NCI-H2107 treated with DMSO at 0.1 percent for 48 hours (cell line): ENCODE data around the gene PLOD2.

Source experiments
- DNase-seq: peaks from one replicate; lab custom pipeline; 2025; ENCODE audit not compliant: unreplicated experiment; lab: John Stamatoyannopoulos, UW

Gene PLOD2

DNA sequence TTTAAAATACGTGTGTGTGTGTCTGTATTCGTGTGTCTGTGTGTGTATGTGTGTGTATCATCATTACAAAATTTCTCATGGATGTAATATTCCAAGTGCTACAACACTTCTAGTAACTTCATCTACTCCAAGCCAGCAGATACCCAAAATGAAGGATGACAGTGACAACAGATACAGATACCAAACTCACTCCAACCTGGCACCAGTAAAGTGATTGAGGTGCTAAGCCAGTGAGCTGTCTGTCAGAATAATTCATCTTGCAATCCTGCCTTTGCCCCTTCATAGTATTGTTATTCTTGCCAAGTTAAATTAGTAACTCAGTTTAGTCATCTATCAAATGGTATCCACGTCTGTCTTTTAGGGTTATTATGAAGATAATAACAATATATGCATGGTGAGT, 58.1 kb downstream of the PLOD2 start:
- no peak for DNase-seq

GRCh38 chr3:146101538-146101937, 59.4 kb downstream of the PLOD2 start:
- no peak for DNase-seq

GRCh38 chr3:146100825-146101444, 60.0 kb downstream of the PLOD2 start:
- no peak for DNase-seq

GRCh38 chr3:146100180-146100579, 60.8 kb downstream of the PLOD2 start:
- no peak for DNase-seq

DNA sequence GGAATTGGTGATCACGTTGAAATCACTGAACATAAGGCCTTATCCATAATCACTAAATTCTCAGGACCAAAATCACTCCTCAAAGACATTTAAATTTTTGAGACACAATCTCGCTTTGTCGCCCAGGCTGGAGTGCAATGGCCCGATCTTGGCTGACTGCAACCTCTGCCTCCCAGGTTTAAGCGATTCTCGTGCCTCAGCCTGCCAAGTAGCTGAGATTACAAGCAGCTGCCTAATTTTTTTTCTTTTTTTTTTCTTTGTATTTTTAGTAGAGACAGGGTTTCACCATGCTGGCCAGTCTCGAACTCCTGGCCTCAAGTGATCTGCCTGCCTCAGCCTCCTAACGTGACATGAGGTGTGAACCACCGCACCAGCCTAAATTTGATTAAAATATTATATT, 61.7 kb downstream of the PLOD2 start:
- no peak for DNase-seq

DNA sequence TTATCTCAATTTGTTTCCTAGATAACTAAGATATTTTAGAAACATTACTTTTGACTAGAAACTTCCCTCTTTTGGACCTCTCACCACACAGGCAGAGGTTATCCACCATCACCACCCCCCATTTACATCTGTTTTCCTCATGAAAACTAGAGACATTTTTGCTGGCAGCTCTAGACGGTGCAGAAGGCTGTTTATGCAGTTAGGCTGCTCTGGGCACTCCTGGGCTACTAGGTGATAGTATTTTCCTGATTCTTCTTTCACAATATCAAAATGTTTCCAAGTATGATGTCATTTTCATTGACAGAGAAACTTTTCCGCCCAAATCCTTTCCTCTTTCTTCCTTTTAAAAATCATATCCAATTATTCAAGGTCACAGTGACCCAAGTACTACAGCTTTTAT, 67.1 kb downstream of the PLOD2 start:
- no peak for DNase-seq

DNA sequence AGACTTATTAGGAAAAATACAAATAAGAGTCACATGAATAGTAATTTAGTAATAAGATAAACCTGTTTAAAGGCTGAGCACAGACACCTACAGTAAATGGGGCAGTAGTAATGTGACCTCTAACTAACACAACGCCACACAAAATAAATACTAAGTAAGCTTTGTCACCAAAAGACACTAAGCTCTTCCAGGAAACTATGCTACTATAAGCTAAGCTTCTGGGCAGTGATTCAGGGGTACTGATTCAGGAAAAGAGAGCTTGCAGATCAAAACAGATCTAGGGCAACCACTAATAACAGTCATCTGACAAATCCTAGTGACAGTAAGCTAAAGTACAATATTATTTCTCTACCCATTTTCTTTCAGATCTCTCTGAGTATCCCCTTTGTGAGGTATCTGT, 68.8 kb downstream of the PLOD2 start:
- DNase-seq: no peak

DNA sequence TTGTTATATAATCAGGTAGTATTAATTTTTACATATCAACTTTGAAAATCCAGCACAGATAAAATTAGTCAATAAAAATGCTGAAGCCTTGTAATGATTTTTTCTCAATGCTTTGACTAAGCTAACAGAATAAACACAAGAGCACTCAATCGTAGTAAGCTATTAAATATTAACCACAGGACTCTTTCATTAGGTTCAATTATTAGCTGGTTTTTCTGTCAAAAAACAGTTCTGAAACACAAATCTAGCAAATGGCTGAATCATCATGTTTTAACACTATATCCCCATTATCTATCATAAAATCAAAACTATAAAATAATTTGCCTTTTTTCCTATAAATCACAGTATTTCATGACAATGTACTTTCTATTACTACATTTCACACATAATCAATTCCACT, 69.6 kb downstream of the PLOD2 start:
- no peak for DNase-seq

GRCh38 chr3:146090521-146090920, 70.5 kb downstream of the PLOD2 start:
- DNase-seq: no peak

GRCh38 chr3:146088840-146089239, 72.1 kb downstream of the PLOD2 start:
- no peak for DNase-seq

DNA sequence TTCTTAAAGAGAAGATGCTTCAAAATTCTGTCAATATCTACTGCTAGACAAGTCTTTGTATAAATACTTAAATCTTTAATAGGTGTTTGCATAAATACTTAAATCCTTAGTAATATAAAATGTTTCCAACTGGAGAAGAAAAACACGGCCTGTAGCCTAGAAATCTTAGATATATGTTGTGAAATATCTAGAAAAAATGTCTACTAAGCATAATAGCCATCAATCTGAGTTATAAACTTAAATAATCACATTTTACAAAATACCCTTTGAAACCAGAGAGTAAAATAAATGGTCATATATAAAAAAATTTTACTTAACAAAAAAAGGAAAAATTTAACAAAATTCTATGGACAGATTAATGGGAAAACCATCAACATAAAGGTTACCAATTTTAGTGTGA, 73.9 kb downstream of the PLOD2 start:
- no peak for DNase-seq

DNA sequence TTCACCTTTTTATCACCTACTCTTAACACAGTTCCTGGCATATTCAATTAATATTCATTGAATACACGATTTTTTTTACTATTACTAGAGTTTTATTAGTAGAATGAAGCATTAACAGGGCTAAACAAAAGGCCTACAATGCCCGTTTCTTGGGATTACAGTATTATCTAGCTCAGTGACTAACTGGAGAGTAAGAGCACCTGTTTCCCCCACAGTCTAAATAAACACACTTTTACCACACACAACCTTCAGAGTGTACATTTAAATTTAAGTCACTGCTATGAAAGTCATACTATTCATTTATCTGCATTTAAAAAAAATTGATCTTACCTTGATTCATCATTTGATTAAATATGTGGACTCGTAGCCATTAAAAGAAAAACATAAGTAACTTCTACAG, 74.8 kb downstream of the PLOD2 start:
- no peak for DNase-seq

DNA sequence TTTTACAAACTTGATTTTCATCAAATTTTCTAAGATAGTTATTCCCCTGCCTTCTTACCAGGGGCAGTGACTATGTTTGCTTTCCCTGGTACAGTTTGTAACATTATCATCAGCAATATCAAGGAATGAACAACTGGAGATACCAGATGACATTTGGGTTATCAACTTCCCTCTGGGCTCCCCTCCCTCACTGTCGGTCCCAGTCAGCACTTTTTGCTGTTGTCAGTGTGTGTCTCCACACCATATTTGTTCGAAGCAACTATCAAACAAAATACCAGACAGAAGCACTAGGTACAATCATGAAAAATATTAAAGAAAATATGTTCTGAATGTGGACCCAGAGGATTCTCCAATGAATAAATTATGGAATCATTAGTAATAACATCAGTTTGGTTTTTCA, 75.3 kb downstream of the PLOD2 start:
- DNase-seq: no peak

GRCh38 chr3:146080578-146080977, 80.4 kb downstream of the PLOD2 start:
- no peak for DNase-seq

- DNase-seq: no peak
These were observed 83.0 kb downstream of the PLOD2 start for GRCh38 chr3:146078031-146078430.

DNA sequence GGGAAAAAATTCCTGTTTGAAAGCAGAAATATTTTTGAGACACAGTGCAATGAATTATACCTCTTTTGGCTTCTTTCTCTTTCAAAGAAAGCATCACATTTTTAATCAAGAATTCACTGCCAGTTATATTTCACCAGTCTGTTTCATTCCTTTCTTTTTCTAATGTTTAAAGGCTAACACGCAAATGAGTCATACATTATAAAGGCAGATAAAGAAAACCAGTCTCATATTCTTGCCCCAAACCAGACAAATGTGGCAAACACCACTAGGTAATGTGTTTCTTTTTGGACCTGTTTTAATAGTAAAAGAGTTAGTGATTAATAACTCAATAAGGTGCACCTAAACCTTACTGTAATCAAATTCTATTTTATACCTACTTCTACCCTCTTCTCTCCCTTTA, 83.8 kb downstream of the PLOD2 start:
- DNase-seq: no peak

DNA sequence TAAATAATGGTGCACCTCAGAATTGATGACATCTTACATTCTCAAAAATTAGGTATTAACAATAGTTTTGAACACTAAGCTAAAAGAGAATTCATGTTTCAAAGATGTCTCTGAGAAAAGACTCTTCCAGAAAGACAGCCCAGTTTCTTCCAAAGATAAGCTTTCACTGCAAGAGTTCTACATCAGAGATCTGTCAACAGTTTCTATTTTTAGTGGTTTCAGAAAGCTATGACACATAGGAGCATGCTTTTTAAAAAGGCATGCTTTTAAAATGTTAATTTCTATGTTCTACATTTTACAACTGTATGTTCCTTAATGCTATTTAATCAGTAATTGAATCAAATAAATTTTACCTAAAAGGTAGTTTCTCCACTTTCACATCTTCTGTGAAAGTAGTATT, 88.2 kb downstream of the PLOD2 start:
- DNase-seq: no peak

GRCh38 chr3:146072061-146072460, 88.9 kb downstream of the PLOD2 start:
- DNase-seq: no peak

DNA sequence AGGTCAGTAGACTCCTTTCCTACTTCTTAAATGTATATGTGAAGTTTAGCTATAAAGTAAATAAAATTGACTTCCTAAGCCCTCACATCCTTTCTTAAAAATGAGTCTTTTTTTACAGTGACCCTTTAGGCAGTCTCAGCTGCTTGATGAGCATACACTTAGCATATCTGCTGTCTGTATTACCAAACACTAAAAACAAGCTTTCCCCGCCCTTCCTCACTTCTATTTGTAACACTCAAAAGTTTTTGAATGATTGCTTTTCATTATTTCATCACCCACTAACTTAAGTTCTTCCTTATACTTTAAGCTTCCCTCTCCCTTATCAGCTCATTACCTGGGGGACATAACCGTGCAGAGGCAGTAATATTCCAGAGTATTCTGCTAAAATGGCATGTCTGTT, 89.4 kb downstream of the PLOD2 start:
- no peak for DNase-seq

- DNase-seq: no peak
These were observed 93.9 kb downstream of the PLOD2 start for GRCh38 chr3:146067048-146067447.

DNA sequence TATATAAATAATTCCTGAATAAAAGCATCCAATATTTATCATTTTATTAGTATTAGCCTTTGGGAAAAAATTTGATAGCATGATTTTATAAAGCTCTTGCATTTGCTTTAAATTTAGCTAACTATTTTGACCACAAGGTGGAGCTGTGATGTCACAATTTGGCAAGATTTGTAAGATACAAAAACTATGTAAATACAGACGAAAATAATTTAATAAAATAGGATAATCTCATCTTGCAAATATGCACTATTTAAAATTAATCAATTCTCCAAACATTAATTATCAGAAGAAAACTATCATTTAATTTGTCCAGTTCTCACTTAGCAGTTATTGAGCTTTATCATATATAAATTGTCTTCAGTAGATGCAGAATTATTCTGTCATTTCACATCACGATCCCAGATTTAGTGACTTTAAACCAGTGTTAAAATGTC, 95.4 kb downstream of the PLOD2 start:
- DNase-seq: peak; percentile 62

DNA sequence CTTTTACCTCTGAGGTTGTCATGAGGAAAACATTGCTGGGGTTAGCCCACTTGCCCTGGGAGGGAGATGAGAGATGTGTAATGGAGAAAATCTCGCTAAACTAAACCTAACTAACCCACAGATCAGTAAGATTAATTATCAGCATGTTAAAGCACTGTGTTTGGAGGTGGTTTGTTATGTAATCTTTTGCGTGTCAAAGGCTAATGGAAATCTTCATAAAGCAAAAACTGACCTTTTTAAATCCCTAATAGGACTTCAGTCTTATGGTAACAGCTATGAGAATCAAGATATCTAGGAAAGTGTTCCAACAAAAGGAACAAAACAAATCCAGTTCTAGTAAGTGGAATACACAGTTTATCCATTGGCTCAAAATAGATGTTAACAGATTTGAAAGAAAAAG, 102.7 kb downstream of the PLOD2 start:
- DNase-seq: no peak

- DNase-seq: no peak
These were observed 108.1 kb downstream of the PLOD2 start for GRCh38 chr3:146052791-146053310.
